ENCODE results near the gene WDPCP. TPM values are rescaled to one million over a fixed set of nuclear protein-coding genes. Genes with fewer than 3 reads are reported as not detected.

WDPCP gene
- total RNA-seq, 1 donor from 2014 or later, result 12.3 TPM

- TF ChIP-seq CTCF (IDR thresholded peaks at IDR 0.05), result no peak
- Histone ChIP-seq H3K27ac (no peak overlapping the region), H3K9me3 (peaks cover 6% of the 10 kb centered on the region), H3K4me1 (no peaks in the 10 kb centered on the region), H3K27me3 (ENCODE audit: low read depth) (no peaks in the 10 kb centered on the region), H3K36me3 (no peaks in the 10 kb centered on the region), H3K4me3 (no peak overlapping the region)
- no peak for DNase-seq
- intact Hi-C loops (cut with DNase I), result no loop called here
- ATAC-seq, result no peak
These were observed 122.6 kb downstream of the WDPCP start for GRCh38 chr2:63465633-63466032.

GRCh38 chr2:63463142-63463541, 125.1 kb downstream of the WDPCP start:
- DNase-seq (no peak), ATAC-seq (no peak)
- TF ChIP-seq CTCF (IDR thresholded peaks at IDR 0.05), result no peak
- H3K27ac ChIP-seq, result no peak overlapping the region
- H3K4me1 ChIP-seq, result no peaks in the 10 kb centered on the region
- intact Hi-C loops (cut with DNase I), result no loop called here
- no peak overlapping the region for H3K4me3 ChIP-seq
- H3K27me3 ChIP-seq (ENCODE audit: low read depth), result no peaks in the 10 kb centered on the region
- H3K9me3 ChIP-seq, result no peaks in the 10 kb centered on the region
- no peaks in the 10 kb centered on the region for H3K36me3 ChIP-seq

- no peak for TF ChIP-seq CTCF (IDR thresholded peaks at IDR 0.05)
- no peak overlapping the region for H3K27ac ChIP-seq
- H3K9me3 ChIP-seq, result no peaks in the 10 kb centered on the region
- H3K36me3 ChIP-seq, result no peaks in the 10 kb centered on the region
- H3K4me1 ChIP-seq, result no peaks in the 10 kb centered on the region
- no peak for DNase-seq
- no peak for ATAC-seq
- intact Hi-C loops (cut with DNase I), result no loop called here
- no peaks in the 10 kb centered on the region for H3K27me3 ChIP-seq (ENCODE audit: low read depth)
- H3K4me3 ChIP-seq, result no peak overlapping the region
These were observed 141.6 kb downstream of the WDPCP start for GRCh38 chr2:63446658-63447057.

GRCh38 chr2:63444565-63445288, 143.6 kb downstream of the WDPCP start:
- H3K27me3 ChIP-seq (ENCODE audit: low read depth), result no peaks in the 10 kb centered on the region
- no peak for TF ChIP-seq CTCF (IDR thresholded peaks at IDR 0.05)
- no peaks in the 10 kb centered on the region for H3K9me3 ChIP-seq
- H3K36me3 ChIP-seq, result no peaks in the 10 kb centered on the region
- no peak overlapping the region for H3K27ac ChIP-seq
- intact Hi-C loops (cut with DNase I), result no loop called here
- no peak for ATAC-seq
- H3K4me1 ChIP-seq, result no peaks in the 10 kb centered on the region
- no peak for DNase-seq
- no peak overlapping the region for H3K4me3 ChIP-seq

- no peak for DNase-seq
- TF ChIP-seq CTCF (IDR thresholded peaks at IDR 0.05), result no peak
These were observed 147.7 kb downstream of the WDPCP start for GRCh38 chr2:63440612-63441011.

More at GRCh38 chr2:63440612-63441011, 147.7 kb downstream of the WDPCP start:
- H3K36me3 ChIP-seq, result no peaks in the 10 kb centered on the region
- no peak overlapping the region for H3K4me3 ChIP-seq
- H3K27ac ChIP-seq, result no peak overlapping the region
- intact Hi-C loops (cut with DNase I), result no loop called here
- no peak for ATAC-seq
- no peaks in the 10 kb centered on the region for H3K4me1 ChIP-seq
- H3K9me3 ChIP-seq, result no peaks in the 10 kb centered on the region
- H3K27me3 ChIP-seq (ENCODE audit: low read depth), result no peaks in the 10 kb centered on the region
